HCT116 (cell line): ENCODE measurements around the gene FBXO34.

Experiments used
- CTCF ChIP-seq, 3 experiments: fragments of 200-600 bp in 1 of 3; sonication (generic) in 1 of 3; IDR thresholded peaks in 2 of 3; conservative IDR thresholded peaks in 1 of 3; 2 replicates each; pipeline ENCODE4 v1.5.1; 2012 to 2017; ENCODE audit warnings: low read depth in 2 of 3, low read length in 2 of 3, antibody characterized with exemption in 1 of 3, borderline replicate concordance in 1 of 3, control low read depth in 1 of 3, mild to moderate bottlenecking in 1 of 3, mixed read lengths in 1 of 3, mixed run types in 1 of 3, moderate library complexity in 1 of 3; ENCODE audit not compliant: insufficient read depth in 1 of 3
- EZH2 ChIP-seq: fragments of 200-600 bp; sonication (generic); IDR thresholded peaks from 2 replicates; pipeline ENCODE4 v1.6.1; 2017; ENCODE audit warnings: antibody characterized with exemption, mixed run types
- POLR2A ChIP-seq: IDR thresholded peaks from 2 replicates; pipeline ENCODE4 v1.7.0; 2011; ENCODE audit warnings: borderline replicate concordance; ENCODE audit not compliant: insufficient read depth, insufficient read length; ENCODE audit errors: extremely low read depth
- SIN3A ChIP-seq: IDR thresholded peaks from 2 replicates; pipeline ENCODE4 v1.6.1; 2012; ENCODE audit warnings: low read depth
- SP1 ChIP-seq: IDR thresholded peaks from 2 replicates; pipeline ENCODE4 v1.6.1; 2012; ENCODE audit warnings: low read depth
- YY1 ChIP-seq: IDR thresholded peaks from 2 replicates; pipeline ENCODE4 v1.6.1; 2011; ENCODE audit warnings: low read length, low read depth, moderate library complexity, mild to moderate bottlenecking; ENCODE audit not compliant: insufficient replicate concordance; ENCODE audit errors: extremely low read depth

GRCh38 chr14:55328317-55328716 lies 57.1 kb downstream of the FBXO34 start:
- TF ChIP-seq CTCF (IDR thresholded peaks at IDR 0.05 in 2 of 3, conservative IDR thresholded peaks at IDR 0.05 in 1 of 3; ENCODE audit: borderline replicate concordance in 1 of 3, insufficient read depth in 1 of 3, low read depth in 2 of 3, low read length in 2 of 3) (no peak), EZH2 (no peak), SP1 (no peak), POLR2A (no peak), YY1 (no peak), SIN3A (no peak)
